GM11168 (cell line): ENCODE data around the gene FOXN1.
"Not testable (repeated sequence)": the region's sequence is repeated elsewhere in the genome, so short reads cannot be mapped to it uniquely, and the experiment has no call there.

Experiments used
- in situ Hi-C: fragments of 300-500 bp; cut with MboI; formaldehyde crosslinking; loops from one replicate; pipeline ENCODE4 v1.12.0; 2022; ENCODE audit warnings: low sequenced_read_pairs; ENCODE audit not compliant: unreplicated experiment

The FOXN1 gene, protein sequence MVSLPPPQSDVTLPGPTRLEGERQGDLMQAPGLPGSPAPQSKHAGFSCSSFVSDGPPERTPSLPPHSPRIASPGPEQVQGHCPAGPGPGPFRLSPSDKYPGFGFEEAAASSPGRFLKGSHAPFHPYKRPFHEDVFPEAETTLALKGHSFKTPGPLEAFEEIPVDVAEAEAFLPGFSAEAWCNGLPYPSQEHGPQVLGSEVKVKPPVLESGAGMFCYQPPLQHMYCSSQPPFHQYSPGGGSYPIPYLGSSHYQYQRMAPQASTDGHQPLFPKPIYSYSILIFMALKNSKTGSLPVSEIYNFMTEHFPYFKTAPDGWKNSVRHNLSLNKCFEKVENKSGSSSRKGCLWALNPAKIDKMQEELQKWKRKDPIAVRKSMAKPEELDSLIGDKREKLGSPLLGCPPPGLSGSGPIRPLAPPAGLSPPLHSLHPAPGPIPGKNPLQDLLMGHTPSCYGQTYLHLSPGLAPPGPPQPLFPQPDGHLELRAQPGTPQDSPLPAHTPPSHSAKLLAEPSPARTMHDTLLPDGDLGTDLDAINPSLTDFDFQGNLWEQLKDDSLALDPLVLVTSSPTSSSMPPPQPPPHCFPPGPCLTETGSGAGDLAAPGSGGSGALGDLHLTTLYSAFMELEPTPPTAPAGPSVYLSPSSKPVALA

DNA sequence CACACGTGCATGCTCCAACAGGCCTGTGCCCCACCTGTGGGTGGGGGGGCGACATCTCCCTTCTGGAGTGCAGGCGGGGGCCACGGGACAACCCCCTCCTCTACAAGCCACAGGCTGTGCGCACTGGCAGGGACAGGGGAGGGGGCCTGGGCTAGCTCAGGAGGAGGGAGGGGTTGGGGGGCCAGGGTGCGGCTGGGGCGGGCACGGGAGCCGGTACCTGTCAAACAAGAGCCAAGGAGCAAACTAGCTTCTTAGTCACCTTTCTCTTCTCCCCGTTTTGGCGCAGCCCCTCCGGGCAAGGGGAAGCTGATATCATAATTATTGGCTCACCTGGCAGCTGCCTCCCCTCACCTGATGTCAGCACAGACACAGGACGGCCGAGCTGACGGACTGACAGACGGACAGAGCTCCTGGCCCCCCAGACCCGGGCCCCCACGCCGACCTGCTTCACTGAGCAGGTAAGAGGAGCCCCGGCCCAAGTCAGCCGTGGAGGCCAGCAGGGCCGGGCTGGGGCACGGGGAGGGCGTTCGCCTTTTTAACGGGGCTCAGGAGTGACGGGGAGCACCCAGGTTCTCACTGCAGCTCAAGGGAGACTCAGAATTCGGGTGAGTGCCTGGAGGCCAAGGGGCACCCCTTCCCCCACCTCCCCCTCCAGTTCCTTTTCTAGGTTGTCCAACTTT lies at the start of gene FOXN1:
Gene FOXN1 (plus strand): TSS at position 363 of the 680 bp plus-strand sequence. CDS start 17,622 bp downstream, outside the sequence.
- in situ Hi-C loops: no loop called here

- in situ Hi-C loops: no loop called here
These were observed 48.3 kb upstream of the FOXN1 start for GRCh38 chr17:28457890-28458289.

- in situ Hi-C loops: not testable (repeated sequence)
These were observed 47.3 kb upstream of the FOXN1 start for GRCh38 chr17:28458881-28459280.

DNA sequence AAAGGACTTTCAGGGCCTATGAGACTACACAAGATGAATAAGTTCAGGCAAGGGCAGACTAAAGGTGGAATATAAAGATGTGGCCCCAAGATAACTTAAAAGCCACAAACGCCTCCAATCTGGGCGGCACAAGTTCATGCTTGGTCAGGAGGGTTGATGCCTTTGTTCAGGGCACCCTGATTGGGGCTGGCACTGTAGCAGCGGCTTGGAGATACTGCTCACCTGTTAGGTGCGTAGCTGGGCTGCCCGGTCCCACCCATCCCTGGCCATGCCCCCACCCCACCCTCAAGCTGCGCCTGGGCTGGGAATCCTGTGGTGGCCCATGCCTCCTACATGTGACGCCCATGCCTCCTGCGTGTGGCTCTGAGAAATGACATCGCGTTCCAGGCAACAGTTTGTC lies 45.2 kb upstream of the FOXN1 start:
- in situ Hi-C loops: no loop called here

DNA sequence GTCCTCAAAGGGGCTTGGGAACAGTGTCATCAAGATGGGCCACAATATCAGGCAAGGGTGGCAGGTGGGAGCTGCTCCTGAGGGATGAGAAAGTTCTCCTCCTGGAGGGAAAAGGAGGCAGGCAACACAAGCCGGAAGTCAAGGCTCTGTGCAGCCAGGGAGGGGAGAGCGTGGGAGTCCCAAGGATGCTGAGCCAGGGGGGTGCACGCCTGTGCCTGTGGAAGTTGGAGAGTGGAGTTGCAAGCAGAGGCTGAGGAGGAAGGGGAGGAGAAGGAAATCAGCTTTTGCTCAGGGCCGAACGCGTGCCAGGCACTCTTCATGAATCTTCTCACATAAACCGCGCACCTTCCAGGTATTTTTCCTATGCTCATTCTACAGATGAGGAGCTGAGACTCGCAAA lies 40.1 kb upstream of the FOXN1 start:
- in situ Hi-C loops: no loop called here

GRCh38 chr17:28466521-28467048 lies 39.6 kb upstream of the FOXN1 start:
- in situ Hi-C loops: no loop called here

GRCh38 chr17:28467456-28468025 lies 38.6 kb upstream of the FOXN1 start:
- in situ Hi-C loops: no loop called here

DNA sequence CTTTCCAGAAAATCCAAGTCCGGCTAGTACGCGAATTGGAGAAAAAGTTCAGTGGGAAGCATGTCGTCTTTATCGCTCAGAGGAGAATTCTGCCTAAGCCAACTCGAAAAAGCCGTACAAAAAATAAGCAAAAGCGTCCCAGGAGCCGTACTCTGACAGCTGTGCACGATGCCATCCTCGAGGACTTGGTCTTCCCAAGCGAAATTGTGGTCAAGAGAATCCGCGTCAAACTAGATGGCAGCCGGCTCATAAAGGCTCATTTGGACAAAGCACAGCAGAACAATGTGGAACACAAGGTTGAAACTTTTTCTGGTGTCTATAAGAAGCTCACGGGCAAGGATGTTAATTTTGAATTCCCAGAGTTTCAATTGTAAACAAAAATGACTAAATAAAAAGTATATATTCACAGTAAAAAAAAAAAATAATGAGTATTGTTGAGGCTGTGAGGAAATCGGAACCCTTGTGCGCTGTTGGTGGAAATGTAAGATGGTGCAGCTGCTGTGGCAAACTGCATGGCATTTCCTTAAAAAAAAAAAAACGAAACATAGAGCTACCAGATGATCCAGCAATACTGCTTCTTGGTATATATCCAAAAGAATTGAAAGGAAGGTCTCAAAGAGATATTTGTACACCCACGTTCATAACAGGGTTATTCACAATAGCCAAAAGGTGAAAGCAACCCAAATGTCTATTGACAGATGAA lies 38.0 kb upstream of the FOXN1 start:
- in situ Hi-C loops: not testable (repeated sequence)

DNA sequence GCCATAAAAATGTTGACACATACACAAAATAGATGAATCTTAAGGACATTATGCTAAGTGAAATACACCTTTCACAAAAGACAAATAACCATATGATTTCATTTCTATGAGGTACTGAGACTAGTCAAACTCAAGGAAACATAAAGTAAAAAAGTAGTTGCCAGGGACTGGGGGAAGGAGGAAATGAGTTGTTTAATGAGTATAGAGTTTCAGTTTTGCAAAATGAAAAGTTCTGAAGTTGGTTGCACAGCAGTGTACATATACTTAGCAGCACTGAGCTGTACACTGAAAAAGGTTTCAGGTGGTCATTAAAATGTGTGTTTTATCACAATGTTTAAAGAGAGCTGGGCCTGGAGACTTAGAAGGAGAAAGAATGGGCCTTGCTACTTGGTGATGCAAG lies 37.4 kb upstream of the FOXN1 start:
- in situ Hi-C loops: no loop called here

DNA sequence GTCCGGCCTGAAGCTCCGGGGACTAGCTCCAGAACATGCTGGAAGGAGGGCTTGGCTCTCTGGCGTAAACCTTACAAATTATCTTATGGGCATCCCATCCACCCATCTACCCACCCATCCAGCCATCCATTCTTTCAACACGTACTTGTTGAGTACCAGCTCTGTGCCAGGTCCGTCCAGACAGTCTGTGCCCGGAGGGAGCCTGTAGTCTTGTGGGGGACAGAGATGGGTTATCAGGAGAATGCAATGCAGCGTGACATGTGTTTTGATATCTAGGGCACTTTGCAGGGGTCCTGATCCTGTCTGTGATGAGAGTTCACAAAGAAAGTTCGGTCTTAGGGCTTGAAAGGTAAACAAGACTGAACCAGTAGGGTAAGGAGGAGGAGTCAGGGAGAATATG lies 36.8 kb upstream of the FOXN1 start:
- in situ Hi-C loops: no loop called here

DNA sequence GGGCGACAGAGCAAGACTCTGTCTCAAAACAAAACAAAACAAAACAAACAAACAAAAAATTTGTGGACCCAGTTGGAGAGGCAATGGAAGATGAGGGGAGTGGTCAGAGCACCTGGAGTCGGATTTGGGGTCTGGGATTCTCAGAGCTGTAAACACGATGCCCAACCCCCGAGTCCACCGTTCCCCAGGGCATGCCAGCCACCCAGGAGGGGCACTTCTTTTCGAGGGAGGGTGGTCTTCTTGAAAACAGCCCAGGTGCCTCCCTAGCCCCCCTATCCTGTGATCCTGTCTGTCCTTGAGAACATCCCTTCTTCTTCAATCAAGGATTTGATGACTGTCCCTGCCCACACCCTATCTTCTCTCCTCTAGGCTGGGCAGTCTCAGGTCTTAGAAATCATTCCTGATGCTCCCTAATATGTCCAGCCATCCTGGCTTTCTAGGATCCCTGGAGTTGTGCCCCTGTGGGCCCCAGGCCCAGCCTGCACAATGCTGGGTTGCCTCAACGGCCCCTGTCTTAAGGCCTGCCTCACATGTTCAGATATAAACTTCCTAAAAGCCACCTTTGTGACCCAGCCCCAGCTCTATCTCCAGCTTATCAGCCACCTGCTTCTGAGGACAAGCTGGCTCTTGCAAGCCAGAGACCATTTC lies 35.8 kb upstream of the FOXN1 start:
- in situ Hi-C loops: no loop called here

GRCh38 chr17:28470914-28471366 lies 35.2 kb upstream of the FOXN1 start:
- in situ Hi-C loops: no loop called here

DNA sequence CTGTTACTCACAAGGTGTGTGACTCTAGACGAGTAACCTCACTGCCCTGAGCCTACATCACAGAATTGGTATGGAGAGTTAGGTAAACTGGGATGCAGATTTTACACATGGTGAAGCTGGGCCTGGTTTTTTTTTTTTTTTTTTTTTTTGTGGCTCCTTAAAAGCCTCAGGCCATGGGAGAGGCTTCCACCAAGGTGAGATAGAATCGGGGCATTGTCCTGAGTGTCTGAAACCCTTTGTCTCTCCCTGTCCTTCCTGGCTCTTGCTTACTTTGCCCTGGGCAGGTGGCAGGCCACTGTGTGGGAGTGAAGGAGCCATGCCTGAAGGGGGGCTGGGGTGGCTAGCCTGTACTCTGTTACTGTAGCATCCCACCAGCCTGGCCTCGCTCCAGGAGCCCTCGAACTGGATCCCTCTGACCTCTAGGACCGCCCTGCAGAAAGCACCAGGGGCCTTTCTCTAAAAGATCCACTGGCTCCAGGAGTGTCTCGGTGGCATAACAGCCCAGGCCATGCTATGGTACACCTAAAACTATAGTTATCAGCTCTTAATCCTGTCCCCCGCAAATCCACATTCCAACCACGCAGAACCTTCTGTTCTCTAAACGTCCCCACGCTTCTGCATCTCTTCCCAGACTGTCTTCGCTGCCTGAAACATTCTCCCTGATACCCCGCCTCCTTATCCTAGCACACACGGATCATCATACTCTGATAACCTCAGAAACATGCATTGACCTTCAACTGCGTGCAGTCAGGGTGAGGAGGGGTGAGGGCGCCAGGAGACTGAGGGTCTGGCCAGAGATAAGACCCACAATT lies 34.4 kb upstream of the FOXN1 start:
- in situ Hi-C loops: no loop called here

DNA sequence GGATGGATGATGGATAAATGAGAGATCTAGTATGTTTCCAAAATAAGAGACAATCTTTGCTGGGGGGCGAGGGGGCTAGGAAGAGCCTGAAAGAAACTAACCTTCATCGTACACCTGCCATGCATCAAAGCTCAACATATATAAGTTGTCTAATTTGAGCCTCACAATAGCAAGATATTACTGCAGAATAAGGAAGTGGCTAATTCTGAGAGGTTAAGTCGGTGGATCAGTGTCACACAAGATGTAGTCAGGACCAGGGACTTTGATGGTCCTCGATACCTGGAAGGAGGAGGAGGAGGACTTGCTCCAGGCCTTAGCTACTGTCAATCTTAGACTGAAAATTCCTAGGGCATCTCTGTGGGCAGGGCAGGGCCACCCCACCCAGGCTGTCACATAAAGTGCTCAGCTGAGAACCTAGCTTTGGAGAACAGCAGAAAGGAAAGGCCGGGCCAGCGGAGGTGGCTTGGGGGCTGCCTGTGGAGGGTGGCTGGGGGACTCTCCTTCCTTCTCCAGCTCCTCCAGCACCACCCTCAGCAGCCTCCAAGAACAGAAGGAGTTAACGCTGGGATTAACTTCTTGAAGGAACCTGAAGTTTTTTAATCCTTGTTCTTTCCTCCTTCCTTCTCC lies 33.2 kb upstream of the FOXN1 start:
- in situ Hi-C loops: no loop called here

GRCh38 chr17:28473542-28473941 lies 32.6 kb upstream of the FOXN1 start, which contains the start of gene SLC13A2:
TSS of gene SLC13A2 (plus strand) at chr17:28473644. CDS start at chr17:28473713, 69 bp downstream.
- in situ Hi-C loops: no loop called here

- in situ Hi-C loops: no loop called here
These were observed 32.0 kb upstream of the FOXN1 start for GRCh38 chr17:28474111-28474531.

GRCh38 chr17:28475151-28475900 lies 30.8 kb upstream of the FOXN1 start:
- in situ Hi-C loops: no loop called here
